Activated T-cell treated with anti-CD3 and anti-CD28 coated beads for 24 hours (primary cell): ENCODE measurements around the gene MYO1D.

Experiments
- DNase-seq: peaks from one replicate; pipeline ENCODE4 v3.0.0-alpha.2; 2020; ENCODE audit warnings: low read depth

Gene MYO1D

GRCh38 chr17:32815460-32815859 is 61.5 kb downstream of the MYO1D start:
- DNase-seq, result no peak

- DNase-seq, result no peak
Measured at GRCh38 chr17:32814836-32815235, 62.1 kb downstream of the MYO1D start.

GRCh38 chr17:32813021-32813420 is 63.9 kb downstream of the MYO1D start:
- no peak for DNase-seq

- no peak for DNase-seq
Measured at GRCh38 chr17:32810690-32811089, 66.2 kb downstream of the MYO1D start.

- DNase-seq, result no peak
Measured at GRCh38 chr17:32807577-32807976, 69.3 kb downstream of the MYO1D start.

- DNase-seq, result no peak
Measured at GRCh38 chr17:32806646-32807045, 70.3 kb downstream of the MYO1D start.

GRCh38 chr17:32805029-32805976 is 71.6 kb downstream of the MYO1D start:
- no peak for DNase-seq

- no peak for DNase-seq
Measured at GRCh38 chr17:32803544-32803943, 73.4 kb downstream of the MYO1D start.

GRCh38 chr17:32802306-32802705 is 74.6 kb downstream of the MYO1D start:
- no peak for DNase-seq

- DNase-seq, result no peak
Measured at GRCh38 chr17:32801641-32802040, 75.3 kb downstream of the MYO1D start.

GRCh38 chr17:32801193-32801592 is 75.7 kb downstream of the MYO1D start:
- no peak for DNase-seq

- DNase-seq, result no peak
Measured at GRCh38 chr17:32798938-32799337, 78.0 kb downstream of the MYO1D start.

GRCh38 chr17:32795339-32795979 is 81.5 kb downstream of the MYO1D start:
- DNase-seq, result no peak

- DNase-seq, result no peak
Measured at GRCh38 chr17:32794533-32795246, 82.2 kb downstream of the MYO1D start.

- DNase-seq, result no peak
Measured at GRCh38 chr17:32793841-32794240, 83.1 kb downstream of the MYO1D start.

- DNase-seq, result no peak
Measured at GRCh38 chr17:32792207-32792606, 84.7 kb downstream of the MYO1D start.

GRCh38 chr17:32786169-32786568 is 90.8 kb downstream of the MYO1D start:
- no peak for DNase-seq

GRCh38 chr17:32784113-32784512 is 92.8 kb downstream of the MYO1D start:
- DNase-seq, result no peak

GRCh38 chr17:32783602-32784001 is 93.3 kb downstream of the MYO1D start:
- no peak for DNase-seq

- DNase-seq, result no peak
Measured at GRCh38 chr17:32780721-32781120, 96.2 kb downstream of the MYO1D start.

GRCh38 chr17:32777922-32778321 is 99.0 kb downstream of the MYO1D start:
- no peak for DNase-seq

- DNase-seq, result no peak
Measured at GRCh38 chr17:32777436-32777835, 99.5 kb downstream of the MYO1D start.

GRCh38 chr17:32774695-32775084 is 102.2 kb downstream of the MYO1D start:
- DNase-seq, result no peak
